Colonic mucosa (tissue), 4 donors: Measurements from ENCODE around the gene ACSF2. TPM values are rescaled to one million over a fixed set of nuclear protein-coding genes. Genes with fewer than 3 reads are reported as not detected.
A peak's percentile ranks its signal among the peaks of the same experiment; 100 is the strongest.

Experiments
- DNase-seq: peaks from one replicate; pipeline ENCODE4 v3.0.0-alpha.2; 2020
- H3K27ac ChIP-seq: fragments of 200-600 bp; one replicate; pipeline ENCODE4 v1.8.0; 2021
- H3K27me3 ChIP-seq: fragments of 200-600 bp; one replicate; pipeline ENCODE4 v1.8.0; 2021
- H3K36me3 ChIP-seq: fragments of 200-600 bp; one replicate; pipeline ENCODE4 v1.8.0; 2021
- H3K4me1 ChIP-seq: fragments of 200-600 bp; one replicate; pipeline ENCODE4 v1.8.0; 2021; ENCODE audit warnings: mild to moderate bottlenecking
- H3K4me3 ChIP-seq: fragments of 200-600 bp; one replicate; pipeline ENCODE4 v1.8.0; 2021
- H3K9ac ChIP-seq, 2 donors: one replicate each; pipeline ENCODE4 v1.7.0; 2013; ENCODE audit warnings: control low read depth in 2 of 2, low read depth in 2 of 2, low read length in 2 of 2
- H3K9me3 ChIP-seq: fragments of 200-600 bp; one replicate; pipeline ENCODE4 v1.8.0; 2021
- intact Hi-C: fragments of 100-400 bp; cut with DNase I; formaldehyde crosslinking; loops from one replicate; pipeline ENCODE4 v1.14.1; 2022
- total RNA-seq, 2 donors: library from RNA; stranded (reverse); fragmentation: NEBNext Ultra II Directional in 1 of 2; extraction: Animal tissue kit (Norgen Biotek cat#: 25700) in 1 of 2; gene quantifications; one replicate each; pipeline ENCODE4 v1.2.1, GENCODE V29; 2021
- TF ChIP-seq, protein P1 (sequence below): fragments of 200-600 bp; IDR thresholded peaks from one replicate; pipeline ENCODE4 v1.8.0; 2022; ENCODE audit warnings: antibody characterized with exemption, mild to moderate bottlenecking
- donor health status: healthy.
- donor health status: DM: no; HTN: no; CAD: no.
- donor health status: DM: no; HTN: no; CAD: no.

The ACSF2 gene
- total RNA-seq, 2 donors from 2014 or later: 50.8 to 119 TPM

DNA sequence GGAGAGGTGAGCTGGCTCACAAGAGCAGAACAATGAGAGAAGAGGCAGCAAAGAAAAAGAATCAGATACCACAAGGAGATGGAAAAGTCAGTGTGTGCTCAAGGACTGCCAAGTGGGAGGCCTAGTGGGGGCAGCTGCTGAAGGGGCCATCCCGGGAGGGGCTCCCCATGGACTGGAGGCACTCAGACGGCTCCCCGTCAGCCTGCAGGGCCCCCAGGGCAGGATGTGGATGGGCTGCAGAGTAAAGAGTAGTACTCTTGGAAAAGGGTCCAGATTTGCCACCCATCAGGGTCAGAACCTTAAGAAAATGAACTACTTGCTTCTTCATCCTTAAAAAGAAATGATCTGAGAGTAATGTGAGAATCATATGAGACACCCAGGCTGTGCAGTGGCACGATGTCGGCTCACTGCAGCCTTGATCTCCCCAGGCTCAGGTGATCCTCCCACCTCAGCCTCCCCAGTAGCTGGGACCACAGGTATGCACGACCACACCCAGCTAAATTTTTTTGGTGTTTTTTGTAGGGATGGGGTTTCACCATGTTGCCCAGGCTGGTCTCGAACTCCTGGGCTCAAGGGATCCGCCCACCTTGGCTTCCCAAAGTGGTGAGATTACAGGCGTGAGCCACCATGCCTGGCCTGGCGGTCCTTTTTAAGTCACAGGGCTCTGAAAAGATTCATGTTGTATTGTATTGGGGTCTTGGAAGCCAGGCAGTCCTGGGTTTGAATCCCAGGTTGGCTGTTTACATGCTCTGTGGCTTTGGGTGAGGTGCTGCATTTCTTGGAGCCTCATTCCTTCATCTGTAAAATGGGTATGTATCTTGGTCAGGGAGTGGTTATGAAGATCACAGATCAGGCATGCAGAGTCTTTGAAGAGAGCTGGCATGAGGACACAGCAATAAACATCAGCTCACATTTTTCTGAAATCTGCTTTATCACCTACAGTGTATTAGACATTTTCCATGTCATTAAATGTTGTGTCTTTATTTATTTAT lies 15.1 kb downstream of the ACSF2 start:
- peak; percentile 18 for DNase-seq
- no peaks in the 10 kb centered on the region for H3K27me3 ChIP-seq
- intact Hi-C loops: no loop called here
- no peaks in the 10 kb centered on the region for H3K9me3 ChIP-seq
- peak overlapping the region; percentile 19 for H3K27ac ChIP-seq
- TF ChIP-seq, protein P1, sequence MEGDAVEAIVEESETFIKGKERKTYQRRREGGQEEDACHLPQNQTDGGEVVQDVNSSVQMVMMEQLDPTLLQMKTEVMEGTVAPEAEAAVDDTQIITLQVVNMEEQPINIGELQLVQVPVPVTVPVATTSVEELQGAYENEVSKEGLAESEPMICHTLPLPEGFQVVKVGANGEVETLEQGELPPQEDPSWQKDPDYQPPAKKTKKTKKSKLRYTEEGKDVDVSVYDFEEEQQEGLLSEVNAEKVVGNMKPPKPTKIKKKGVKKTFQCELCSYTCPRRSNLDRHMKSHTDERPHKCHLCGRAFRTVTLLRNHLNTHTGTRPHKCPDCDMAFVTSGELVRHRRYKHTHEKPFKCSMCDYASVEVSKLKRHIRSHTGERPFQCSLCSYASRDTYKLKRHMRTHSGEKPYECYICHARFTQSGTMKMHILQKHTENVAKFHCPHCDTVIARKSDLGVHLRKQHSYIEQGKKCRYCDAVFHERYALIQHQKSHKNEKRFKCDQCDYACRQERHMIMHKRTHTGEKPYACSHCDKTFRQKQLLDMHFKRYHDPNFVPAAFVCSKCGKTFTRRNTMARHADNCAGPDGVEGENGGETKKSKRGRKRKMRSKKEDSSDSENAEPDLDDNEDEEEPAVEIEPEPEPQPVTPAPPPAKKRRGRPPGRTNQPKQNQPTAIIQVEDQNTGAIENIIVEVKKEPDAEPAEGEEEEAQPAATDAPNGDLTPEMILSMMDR: no peak
- peaks cover 6% of the 10 kb centered on the region for H3K4me1 ChIP-seq
- H3K9ac ChIP-seq: peak overlapping the region; percentile 57 to 81
- H3K4me3 ChIP-seq: no peak overlapping the region
- H3K36me3 ChIP-seq: no peaks in the 10 kb centered on the region

DNA sequence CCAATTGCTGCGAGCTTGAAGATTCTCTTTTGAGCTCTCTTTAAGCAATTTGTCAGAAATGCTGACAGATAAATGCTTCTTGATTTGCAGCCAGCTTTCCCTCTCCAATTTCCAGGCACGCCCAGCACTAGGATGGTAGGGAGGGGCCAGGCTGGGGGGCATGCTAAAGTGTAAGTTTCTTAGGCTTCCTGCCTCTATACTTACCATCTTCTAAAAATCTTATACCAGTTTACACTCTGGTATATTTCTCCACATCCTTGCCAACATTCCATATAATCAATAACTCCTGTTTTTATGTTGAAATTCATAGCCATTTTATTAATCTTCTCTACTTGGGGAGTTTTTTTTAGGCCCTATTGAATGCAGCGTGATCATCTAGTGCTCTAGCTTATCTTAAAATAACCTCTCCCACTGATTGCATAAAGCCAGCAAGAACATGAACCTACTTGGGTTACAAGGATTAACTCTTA lies 17.5 kb downstream of the ACSF2 start:
- intact Hi-C loops: no loop called here
- Histone ChIP-seq H3K9me3 (no peaks in the 10 kb centered on the region), H3K36me3 (no peaks in the 10 kb centered on the region), H3K4me3 (no peak overlapping the region), H3K4me1 (peaks cover 6% of the 10 kb centered on the region), H3K27ac (no peak overlapping the region), H3K27me3 (no peaks in the 10 kb centered on the region), H3K9ac (peak overlapping the region in 1 of 2 donors; percentile 1)
- peak; percentile 76 for DNase-seq
- TF ChIP-seq, protein P1: no peak

DNA sequence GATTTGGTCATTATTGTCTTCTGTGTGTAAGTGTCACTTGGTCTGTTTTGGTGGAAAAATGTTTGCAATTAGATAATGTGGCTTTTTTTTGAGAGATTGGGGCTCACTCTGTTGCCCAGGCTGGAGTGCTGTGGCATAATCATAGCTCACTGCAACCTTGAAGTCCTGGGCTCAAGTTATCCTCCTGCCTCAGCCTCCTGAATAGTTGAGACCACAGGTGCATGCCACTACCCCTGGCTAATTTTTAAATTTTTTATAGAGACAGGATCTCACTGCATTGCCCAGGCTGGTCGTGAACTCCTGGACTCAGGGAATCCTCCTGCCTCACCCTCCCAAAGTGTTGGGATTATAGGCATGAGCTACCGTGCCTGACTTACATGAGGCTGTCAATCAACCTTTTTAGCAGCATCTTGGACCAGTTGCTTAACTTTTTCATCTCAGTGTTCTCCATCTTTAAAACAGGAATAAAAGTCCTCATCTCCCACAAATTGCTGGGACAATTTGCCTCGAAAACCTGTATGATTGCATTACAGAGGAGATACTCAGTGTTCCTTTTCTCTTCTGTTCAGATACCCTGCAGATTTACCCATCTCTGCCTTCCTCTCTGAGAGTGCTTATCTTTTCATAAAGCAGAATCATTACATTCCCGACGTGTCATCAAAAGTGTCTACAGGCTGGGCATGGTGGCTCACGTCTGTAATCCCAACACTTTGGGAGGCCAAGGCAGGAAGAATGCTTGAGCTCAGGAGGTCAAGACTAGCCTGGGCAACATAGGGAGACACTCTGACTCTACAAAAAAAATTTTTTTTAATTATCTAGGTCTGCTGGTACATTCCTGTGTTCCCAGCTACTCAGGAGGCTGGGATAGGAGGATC lies 19.1 kb downstream of the ACSF2 start:
- Histone ChIP-seq H3K9me3 (no peaks in the 10 kb centered on the region), H3K4me1 (peaks cover 6% of the 10 kb centered on the region), H3K36me3 (no peaks in the 10 kb centered on the region), H3K27ac (no peak overlapping the region), H3K4me3 (no peak overlapping the region), H3K27me3 (no peaks in the 10 kb centered on the region), H3K9ac (no peak overlapping the region)
- intact Hi-C loops: no loop called here
- TF ChIP-seq, protein P1: no peak
- no peak for DNase-seq

DNA sequence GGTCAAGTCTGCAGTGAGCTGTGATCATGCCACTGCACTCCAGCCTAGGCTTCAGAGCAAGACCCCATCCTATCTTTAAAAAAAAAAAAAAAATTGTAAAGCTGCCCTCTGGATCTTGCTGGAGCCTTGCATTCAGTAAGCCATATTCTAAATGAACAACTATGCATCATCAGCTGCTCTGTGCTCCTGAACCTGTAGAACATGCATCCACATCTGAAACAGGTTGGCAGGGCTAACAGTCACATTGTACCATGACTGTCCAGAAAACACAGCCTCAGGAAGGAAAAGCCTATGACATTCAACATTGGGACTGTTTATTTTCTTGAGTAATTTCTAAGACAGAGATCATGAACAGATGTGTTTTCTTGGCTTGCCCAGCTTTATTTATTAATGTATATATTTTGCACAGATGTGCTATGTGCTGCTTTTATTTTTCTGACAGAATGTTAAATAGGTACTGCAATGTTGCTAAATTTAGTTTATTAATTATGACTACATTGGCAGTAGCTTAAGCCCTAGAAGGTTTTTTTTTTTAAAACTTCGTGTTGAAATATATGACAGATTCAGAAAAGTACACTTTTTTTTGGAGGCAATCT lies 19.8 kb downstream of the ACSF2 start:
- no peak overlapping the region for H3K4me3 ChIP-seq
- H3K36me3 ChIP-seq: no peaks in the 10 kb centered on the region
- TF ChIP-seq, protein P1: no peak
- H3K9me3 ChIP-seq: no peaks in the 10 kb centered on the region
- H3K9ac ChIP-seq: no peak overlapping the region
- no peak overlapping the region for H3K27ac ChIP-seq
- DNase-seq: no peak
- intact Hi-C loops: no loop called here
- H3K4me1 ChIP-seq: peaks cover 6% of the 10 kb centered on the region
- no peaks in the 10 kb centered on the region for H3K27me3 ChIP-seq
